ENCODE measurements around the gene SLIT3.
"Not testable (repeated sequence)": the region's sequence is repeated elsewhere in the genome, so short reads cannot be mapped to it uniquely, and the experiment has no call there.

- TF ChIP-seq POLR2A (IDR thresholded peaks at IDR 0.05; ENCODE audit: low read length); GATA1 (IDR thresholded peaks at IDR 0.05; ENCODE audit: low read depth, low read length): not testable (repeated sequence)
Measured at GRCh38 chr5:169140215-169140614, 160.7 kb downstream of the SLIT3 start.

Measured in erythroblast (primary cell).